Activated T-cell treated with anti-CD3 and anti-CD28 coated beads, Interleukin-2, amount 50 U/mL, for 72 hours (primary cell): Measurements from ENCODE around the gene PRDM16. TPM values are rescaled to one million over a fixed set of nuclear protein-coding genes. Genes with fewer than 3 reads are reported as not detected.

ENCODE experiments used
- ATAC-seq, 2 donors: fragments of 150-1000 bp; cut with Tn5 transposase; replicated peaks in 1 of 2; 2 replicates each; pipeline ENCODE4 v1.10.0; 2021; ENCODE audit warnings: moderate library complexity in 2 of 2, mild to moderate bottlenecking in 1 of 2
- DNase-seq, 2 donors: peaks; one replicate each; pipeline ENCODE4 v3.0.0; 2021 to 2022; ENCODE audit warnings: mixed read lengths in 1 of 2
- H3K27ac Mint-ChIP-seq: one replicate; pipeline ENCODE4 v1.8.0; 2022; ENCODE audit warnings: mild to moderate bottlenecking, moderate library complexity, mixed read lengths
- H3K27me3 Mint-ChIP-seq: one replicate; pipeline ENCODE4 v1.8.0; 2022; ENCODE audit warnings: low read depth, mixed read lengths
- H3K36me3 Mint-ChIP-seq, 2 donors: one replicate each; pipeline ENCODE4 v1.8.0; 2022; ENCODE audit warnings: mixed read lengths in 2 of 2, mild to moderate bottlenecking in 1 of 2; ENCODE audit not compliant: insufficient read depth in 2 of 2
- H3K4me1 Mint-ChIP-seq: one replicate; pipeline ENCODE4 v1.8.0; 2022; ENCODE audit warnings: low read depth, mixed read lengths
- H3K4me3 Mint-ChIP-seq, 2 donors: one replicate each; pipeline ENCODE4 v1.8.0; 2022; ENCODE audit warnings: mild to moderate bottlenecking in 2 of 2, mixed read lengths in 2 of 2, moderate library complexity in 2 of 2
- H3K9me3 Mint-ChIP-seq, 2 donors: one replicate each; pipeline ENCODE4 v1.8.0; 2022; ENCODE audit warnings: mixed read lengths in 2 of 2
- total RNA-seq, 2 donors: library from RNA; stranded (reverse); gene quantifications; one replicate each; pipeline ENCODE4 v1.2.3, GENCODE V29; 2022

The PRDM16 gene
- total RNA-seq, 2 donors from 2014 or later: 0.77 to 1.7 TPM

DNA sequence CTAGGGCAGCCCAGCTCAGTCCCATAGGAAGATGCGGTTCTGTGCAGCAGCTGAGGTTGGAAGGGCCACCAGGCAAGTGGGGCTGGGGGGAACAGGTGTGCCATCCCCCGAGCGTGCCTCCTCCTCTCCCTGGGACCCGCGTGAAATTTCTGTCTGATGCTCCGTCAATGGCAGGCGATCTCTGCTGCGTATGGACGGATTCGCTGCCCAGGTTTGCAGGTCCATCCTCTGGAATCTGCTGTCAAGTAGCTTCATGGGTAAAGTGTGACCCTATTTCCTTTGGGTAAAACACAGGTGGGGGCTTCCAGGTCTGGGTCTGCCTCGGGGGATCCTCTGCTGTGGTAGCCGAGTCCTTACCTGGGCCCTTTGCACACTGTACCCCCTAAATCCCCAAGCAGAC is 270.9 kb downstream of the PRDM16 start:
- DNase-seq: no peak
- peaks cover 2 to 7% of the 10 kb centered on the region in 2 donors for H3K9me3 Mint-ChIP-seq
- no peak overlapping the region for H3K4me3 Mint-ChIP-seq
- peaks cover 0 to 5% of the 10 kb centered on the region in 2 donors for H3K36me3 Mint-ChIP-seq
- H3K27ac Mint-ChIP-seq: no peak overlapping the region
- no peak for ATAC-seq
- H3K4me1 Mint-ChIP-seq: no peaks in the 10 kb centered on the region
- no peaks in the 10 kb centered on the region for H3K27me3 Mint-ChIP-seq

DNA sequence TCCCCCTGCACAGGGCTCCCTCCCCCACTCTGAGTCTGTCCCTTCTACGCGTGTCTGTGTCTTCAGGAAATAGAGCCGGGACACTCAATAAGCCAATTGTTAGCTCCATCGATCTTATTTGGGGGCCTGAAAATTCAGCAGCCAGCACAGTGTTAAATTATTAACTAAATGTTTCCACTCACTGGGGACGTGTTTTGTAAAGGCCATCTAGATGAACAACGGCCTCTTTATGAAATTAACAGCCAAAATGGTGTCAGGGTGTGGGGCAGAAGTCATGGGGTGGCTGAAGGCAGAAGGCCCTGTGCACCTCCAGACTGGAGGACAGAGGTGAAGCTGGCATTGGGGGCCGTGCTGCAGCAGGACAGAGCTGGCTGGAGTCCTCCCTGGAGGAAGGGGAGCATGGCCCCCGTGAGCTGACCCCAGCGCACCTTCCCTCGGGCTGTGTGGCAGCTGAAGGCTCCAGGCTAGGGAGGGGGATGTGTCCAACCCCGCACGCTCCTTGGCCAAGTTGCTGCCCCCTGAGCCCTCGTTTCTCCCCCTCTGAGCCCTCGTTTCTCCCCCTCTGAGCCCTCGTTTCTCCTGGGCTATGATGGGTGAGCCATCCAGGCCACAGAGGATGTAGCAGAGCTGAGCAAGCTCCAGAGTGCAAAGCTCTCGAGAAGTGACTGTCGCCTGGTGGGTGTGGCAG is 271.7 kb downstream of the PRDM16 start:
- Mint-ChIP-seq H3K4me3 (no peak overlapping the region), H3K9me3 (peaks cover 2 to 8% of the 10 kb centered on the region in 2 donors), H3K27ac (no peak overlapping the region), H3K27me3 (no peaks in the 10 kb centered on the region), H3K4me1 (no peaks in the 10 kb centered on the region), H3K36me3 (peaks cover 0 to 5% of the 10 kb centered on the region in 2 donors)
- DNase-seq (no peak), ATAC-seq (no peak)

- ATAC-seq (no peak), DNase-seq (no peak)
- Mint-ChIP-seq H3K27me3 (no peaks in the 10 kb centered on the region), H3K4me3 (no peak overlapping the region), H3K9me3 (peaks cover 2 to 8% of the 10 kb centered on the region in 2 donors), H3K27ac (no peak overlapping the region), H3K4me1 (no peaks in the 10 kb centered on the region), H3K36me3 (peaks cover 0 to 5% of the 10 kb centered on the region in 2 donors)
These were observed 272.4 kb downstream of the PRDM16 start for GRCh38 chr1:3341236-3341994.

DNA sequence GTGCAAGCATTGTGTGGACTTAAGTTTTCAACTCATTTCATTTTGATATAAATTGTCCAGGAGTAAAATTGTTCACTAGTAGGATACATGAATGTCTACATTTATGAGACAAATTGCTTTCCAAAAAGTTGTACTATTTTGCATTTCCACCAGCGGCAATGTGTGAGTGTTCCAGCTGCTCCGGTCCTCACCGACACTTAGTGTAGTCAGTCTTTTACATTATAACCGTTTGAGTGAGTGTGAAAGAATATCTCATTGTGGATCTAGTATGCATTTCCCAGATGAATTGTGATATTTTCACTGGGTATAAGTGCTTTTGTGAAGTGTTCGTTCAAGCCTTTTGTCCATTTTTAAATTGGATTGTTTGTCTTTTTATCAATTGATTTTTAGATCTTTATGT is 274.0 kb downstream of the PRDM16 start:
- Mint-ChIP-seq H3K36me3 (peaks cover 0 to 5% of the 10 kb centered on the region in 2 donors), H3K4me3 (no peak overlapping the region)

GRCh38 chr1:3344395-3344794 is 275.4 kb downstream of the PRDM16 start:
- Mint-ChIP-seq H3K9me3 (peaks cover 2 to 8% of the 10 kb centered on the region in 2 donors), H3K4me3 (no peak overlapping the region), H3K27ac (no peak overlapping the region), H3K4me1 (no peaks in the 10 kb centered on the region), H3K36me3 (peaks cover 0 to 5% of the 10 kb centered on the region in 2 donors), H3K27me3 (no peaks in the 10 kb centered on the region)
- DNase-seq (no peak), ATAC-seq (no peak)

More for the DNA sequence above, 274.0 kb downstream of the PRDM16 start:
- DNase-seq: no peak
- Mint-ChIP-seq H3K9me3 (peaks cover 2 to 8% of the 10 kb centered on the region in 2 donors), H3K4me1 (no peaks in the 10 kb centered on the region), H3K27me3 (no peaks in the 10 kb centered on the region), H3K27ac (no peak overlapping the region)
- ATAC-seq: no peak

- H3K27me3 Mint-ChIP-seq: no peaks in the 10 kb centered on the region
- peaks cover 0 to 5% of the 10 kb centered on the region in 2 donors for H3K36me3 Mint-ChIP-seq
- H3K4me1 Mint-ChIP-seq: no peaks in the 10 kb centered on the region
- DNase-seq: no peak
- ATAC-seq: no peak
- no peak overlapping the region for H3K4me3 Mint-ChIP-seq
- no peak overlapping the region for H3K27ac Mint-ChIP-seq
- H3K9me3 Mint-ChIP-seq: peaks cover 2 to 8% of the 10 kb centered on the region in 2 donors
These were observed 276.8 kb downstream of the PRDM16 start for GRCh38 chr1:3345792-3346191.

GRCh38 chr1:3346478-3346877 is 277.5 kb downstream of the PRDM16 start:
- no peak overlapping the region for H3K27ac Mint-ChIP-seq
- H3K9me3 Mint-ChIP-seq: peaks cover 2 to 8% of the 10 kb centered on the region in 2 donors
- ATAC-seq (no peak), DNase-seq (no peak)
- H3K4me3 Mint-ChIP-seq: no peak overlapping the region
- no peaks in the 10 kb centered on the region for H3K4me1 Mint-ChIP-seq
- H3K27me3 Mint-ChIP-seq: no peaks in the 10 kb centered on the region
- peaks cover 0 to 5% of the 10 kb centered on the region in 2 donors for H3K36me3 Mint-ChIP-seq

DNA sequence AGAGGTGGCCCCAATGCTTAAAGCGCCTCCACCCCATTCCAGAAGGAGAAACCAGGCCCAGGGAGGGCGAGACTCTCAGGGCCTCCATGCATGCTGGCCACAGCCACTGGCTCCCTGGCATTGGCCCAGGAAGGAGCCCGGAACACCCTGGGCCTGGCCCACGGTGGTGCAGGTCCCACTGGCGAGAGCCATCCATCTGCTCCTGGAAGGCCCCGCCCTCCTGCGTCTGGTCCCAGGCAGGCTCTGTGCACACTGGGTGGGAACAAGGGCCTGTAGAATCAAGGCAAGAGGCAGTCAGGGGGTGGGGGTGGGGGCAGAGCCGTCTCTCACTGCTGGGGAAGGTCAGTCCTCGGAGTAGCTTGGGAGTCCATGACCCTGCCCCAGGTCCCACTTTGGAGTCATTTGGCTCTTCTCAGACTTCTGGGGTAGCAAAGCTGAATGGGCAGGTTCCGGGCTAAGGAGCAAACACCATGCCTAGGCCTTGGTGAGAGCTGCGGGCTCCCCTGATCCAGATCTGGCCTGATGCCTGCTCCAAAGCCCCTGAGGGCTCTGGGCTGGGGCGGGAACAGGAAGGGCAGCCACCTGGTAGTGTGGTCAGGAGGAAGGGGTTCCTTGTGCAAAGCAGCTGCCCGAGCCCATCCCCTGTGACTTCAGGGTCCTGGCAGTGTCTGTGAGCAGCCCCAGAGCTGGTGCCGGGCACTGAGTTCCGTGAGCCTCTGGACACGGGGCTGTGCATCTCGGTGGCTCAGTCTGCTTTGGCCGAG is 278.4 kb downstream of the PRDM16 start:
- DNase-seq (no peak), ATAC-seq (no peak)
- H3K36me3 Mint-ChIP-seq: peaks cover 0 to 5% of the 10 kb centered on the region in 2 donors
- peaks cover 2 to 8% of the 10 kb centered on the region in 2 donors for H3K9me3 Mint-ChIP-seq
- no peaks in the 10 kb centered on the region for H3K27me3 Mint-ChIP-seq
- no peak overlapping the region for H3K27ac Mint-ChIP-seq
- no peaks in the 10 kb centered on the region for H3K4me1 Mint-ChIP-seq
- H3K4me3 Mint-ChIP-seq: no peak overlapping the region

DNA sequence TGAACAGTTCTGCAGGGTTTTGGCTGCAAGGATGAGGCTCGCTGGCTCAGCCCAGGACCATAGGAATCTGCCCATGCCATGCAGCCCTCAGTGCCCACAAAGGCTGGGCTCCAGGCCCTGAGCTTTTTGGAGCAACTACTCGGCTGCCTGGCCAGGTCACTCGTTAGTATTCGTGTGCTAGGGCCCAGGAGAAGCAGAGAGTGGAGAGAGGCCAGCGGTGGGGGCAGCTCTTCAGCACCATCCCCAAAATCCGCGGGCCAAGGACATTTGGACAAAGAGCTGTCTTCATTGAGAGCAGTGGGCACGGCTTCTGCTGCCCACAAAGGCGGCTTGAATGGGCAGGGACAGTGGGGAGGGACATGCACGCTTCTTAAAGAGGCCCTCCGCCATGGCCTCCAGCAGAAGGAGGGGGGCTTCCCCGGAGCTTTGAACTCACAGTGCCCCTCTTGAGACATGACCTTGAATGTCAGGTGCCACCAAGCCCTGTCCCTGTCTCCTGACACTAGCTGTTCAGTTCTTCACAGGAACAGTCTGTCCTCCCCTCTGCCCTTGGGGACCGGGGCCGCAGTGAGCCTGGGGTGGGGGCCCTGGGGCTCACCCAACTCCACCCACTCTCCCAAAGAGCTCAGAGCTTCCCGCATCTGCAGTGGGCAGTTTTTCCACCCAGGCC is 279.3 kb downstream of the PRDM16 start:
- H3K27me3 Mint-ChIP-seq: no peaks in the 10 kb centered on the region
- no peaks in the 10 kb centered on the region for H3K4me1 Mint-ChIP-seq
- no peak overlapping the region for H3K27ac Mint-ChIP-seq
- DNase-seq (no peak), ATAC-seq (no peak)
- peaks cover 2 to 8% of the 10 kb centered on the region in 2 donors for H3K9me3 Mint-ChIP-seq
- no peak overlapping the region for H3K4me3 Mint-ChIP-seq
- H3K36me3 Mint-ChIP-seq: peaks cover 0 to 5% of the 10 kb centered on the region in 2 donors

DNA sequence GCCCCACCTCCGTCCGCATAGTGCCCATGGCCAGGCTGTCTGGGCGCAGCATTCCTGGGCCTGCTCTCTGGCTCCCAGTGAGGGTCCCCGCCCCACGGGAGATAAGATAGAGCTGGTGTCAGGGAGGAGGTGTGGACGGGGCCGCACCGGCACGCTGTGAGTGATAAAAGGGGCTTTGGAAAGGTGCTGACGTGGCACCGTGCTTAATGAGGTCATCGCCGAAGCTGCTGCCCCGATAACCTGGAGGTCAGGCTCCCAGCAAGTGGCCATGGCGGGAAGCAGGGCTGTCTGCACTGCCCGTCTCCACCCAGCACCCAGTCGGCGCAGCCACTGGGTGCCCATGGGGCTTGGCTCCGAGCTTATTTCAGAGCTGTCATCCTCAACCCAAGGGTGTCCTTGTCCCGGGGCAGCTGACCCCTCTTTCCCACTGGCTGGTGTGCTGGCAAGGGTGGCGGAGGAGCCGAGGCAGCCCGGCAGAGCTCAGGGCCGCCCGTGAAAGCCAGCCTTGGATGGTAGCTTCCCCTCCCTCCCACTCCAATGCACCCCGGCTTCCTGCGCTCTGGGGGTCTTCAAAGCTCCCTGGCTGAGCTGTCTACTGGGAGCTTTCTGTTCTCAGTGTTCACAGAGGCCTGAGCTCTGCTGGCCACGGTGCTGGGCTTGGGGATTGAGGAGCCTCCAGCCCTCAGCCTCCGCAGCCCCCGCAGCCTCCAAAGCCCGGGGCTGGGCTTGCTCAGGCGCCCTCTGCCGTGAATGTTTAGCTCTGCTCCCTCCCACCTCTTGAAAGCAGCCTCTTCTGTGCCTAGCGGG is 280.4 kb downstream of the PRDM16 start:
- Mint-ChIP-seq H3K9me3 (peaks cover 2 to 3% of the 10 kb centered on the region in 2 donors), H3K27me3 (no peaks in the 10 kb centered on the region), H3K27ac (no peak overlapping the region), H3K36me3 (peaks cover 0 to under 1% of the 10 kb centered on the region in 2 donors), H3K4me1 (no peaks in the 10 kb centered on the region), H3K4me3 (no peak overlapping the region)
- ATAC-seq (no peak), DNase-seq (no peak)

DNA sequence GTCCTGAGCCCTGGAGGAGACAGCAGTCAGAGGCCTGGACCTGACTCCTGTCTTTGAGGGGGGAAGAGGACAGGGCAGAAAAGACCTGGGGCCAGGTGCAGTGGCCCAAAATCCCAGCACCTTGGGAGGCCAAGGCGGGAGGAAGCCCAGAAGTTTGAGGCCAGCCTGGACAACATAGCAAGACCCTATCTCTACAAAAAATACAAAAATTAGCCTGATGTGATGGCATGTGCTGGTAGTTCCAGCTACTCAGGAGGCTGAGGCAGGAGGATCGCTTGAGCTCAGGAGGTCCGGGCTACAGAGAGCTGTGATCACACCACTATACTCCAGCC is 280.9 kb downstream of the PRDM16 start:
- no peak overlapping the region for H3K27ac Mint-ChIP-seq
- DNase-seq: no peak
- no peaks in the 10 kb centered on the region for H3K4me1 Mint-ChIP-seq
- no peaks in the 10 kb centered on the region for H3K36me3 Mint-ChIP-seq
- no peak overlapping the region for H3K4me3 Mint-ChIP-seq
- H3K9me3 Mint-ChIP-seq: peaks cover 0 to under 1% of the 10 kb centered on the region in 2 donors
- no peak for ATAC-seq
- no peaks in the 10 kb centered on the region for H3K27me3 Mint-ChIP-seq

- no peak for ATAC-seq
These were observed 281.7 kb downstream of the PRDM16 start for GRCh38 chr1:3350506-3351261.

More at GRCh38 chr1:3350506-3351261, 281.7 kb downstream of the PRDM16 start:
- Mint-ChIP-seq H3K4me3 (no peak overlapping the region), H3K27me3 (no peaks in the 10 kb centered on the region), H3K27ac (no peak overlapping the region), H3K36me3 (no peaks in the 10 kb centered on the region), H3K4me1 (no peaks in the 10 kb centered on the region), H3K9me3 (no peaks in the 10 kb centered on the region)
- DNase-seq: no peak
